K562 (cell line): ENCODE data around the gene TBC1D3B. TPM values are rescaled to one million over a fixed set of nuclear protein-coding genes. Genes with fewer than 3 reads are reported as not detected.

ENCODE experiments used
- DDX20 ChIP-seq: fragments of 450-650 bp; IDR thresholded peaks from 2 replicates; pipeline ENCODE4 v1.6.1; 2016; ENCODE audit warnings: missing genetic modification characterization, low read depth, mild to moderate bottlenecking, missing compliant biosample characterization, moderate library complexity
- KHSRP ChIP-seq: fragments of 450-650 bp; IDR thresholded peaks from 2 replicates; pipeline ENCODE4 v1.6.1; 2017
- RBM39 ChIP-seq: fragments of 200-400 bp; formaldehyde crosslinking; optimal IDR thresholded peaks from 2 replicates; pipeline ENCODE3; 2018; ENCODE audit warnings: low read depth, low read length
- SMARCE1 ChIP-seq: fragments of 450-650 bp; IDR thresholded peaks from 2 replicates; pipeline ENCODE4 v1.7.1; 2016; ENCODE audit warnings: mild to moderate bottlenecking
- SRSF7 ChIP-seq: fragments of 200-400 bp; formaldehyde crosslinking; optimal IDR thresholded peaks from 2 replicates; pipeline ENCODE3; 2017; ENCODE audit warnings: mild to moderate bottlenecking, low read depth, low read length
- polyA plus RNA-seq, 8 experiments: library from polyadenylated mRNA; depleted of rRNA in 4 of 8; stranded (reverse) in 5 of 8; unstranded in 3 of 8; fragments of >200 nt; fragmentation: Nextera tagmentation in 2 of 8; fragmentation: Illumina TruSeq in 1 of 8; extraction: Ambion mirVana in 2 of 8; extraction: Trizol in 1 of 8; gene quantifications; 2 replicates each; pipeline versions ENCODE4 v1.2.1 to v1.2.3, GENCODE V29; 2011 to 2014; ENCODE audit warnings: inconsistent platforms in 1 of 8, missing spikeins in 1 of 8
- total RNA-seq, 7 experiments: library from RNA; depleted of rRNA in 6 of 7; stranded (reverse); fragments of >200 nt in 6 of 7; fragmentation: Illumina TruSeq in 2 of 7; extraction: Trizol in 2 of 7; gene quantifications; 2 replicates each; pipeline versions ENCODE4 v1.2.1 to v1.2.3, GENCODE V29; 2011 to 2021; ENCODE audit warnings: low replicate concordance in 1 of 7
- TF ChIP-seq, protein P1 (sequence below), 2 experiments: fragments of 450-650 bp in 1 of 2; sonication (generic) in 1 of 2; formaldehyde crosslinking in 1 of 2; IDR thresholded peaks; 2 replicates each; pipeline versions ENCODE4 v1.7.1 to v1.9.0; 2016 to 2022; ENCODE audit warnings: inconsistent platforms in 1 of 2, mild to moderate bottlenecking in 1 of 2, missing genetic modification reagents in 1 of 2
- TF ChIP-seq, protein P2 (sequence below): sonication (generic); formaldehyde crosslinking; IDR thresholded peaks from 2 replicates; pipeline ENCODE4 v1.8.0; 2022; ENCODE audit warnings: mild to moderate bottlenecking, missing genetic modification reagents

TBC1D3B gene
- total and polyA plus RNA-seq, 9 of the 15 experiments (the other 6 are each of a cell fraction or from before 2014, with no cell fraction given), result 0.29 to 0.60 TPM; not detected in 7

DNA sequence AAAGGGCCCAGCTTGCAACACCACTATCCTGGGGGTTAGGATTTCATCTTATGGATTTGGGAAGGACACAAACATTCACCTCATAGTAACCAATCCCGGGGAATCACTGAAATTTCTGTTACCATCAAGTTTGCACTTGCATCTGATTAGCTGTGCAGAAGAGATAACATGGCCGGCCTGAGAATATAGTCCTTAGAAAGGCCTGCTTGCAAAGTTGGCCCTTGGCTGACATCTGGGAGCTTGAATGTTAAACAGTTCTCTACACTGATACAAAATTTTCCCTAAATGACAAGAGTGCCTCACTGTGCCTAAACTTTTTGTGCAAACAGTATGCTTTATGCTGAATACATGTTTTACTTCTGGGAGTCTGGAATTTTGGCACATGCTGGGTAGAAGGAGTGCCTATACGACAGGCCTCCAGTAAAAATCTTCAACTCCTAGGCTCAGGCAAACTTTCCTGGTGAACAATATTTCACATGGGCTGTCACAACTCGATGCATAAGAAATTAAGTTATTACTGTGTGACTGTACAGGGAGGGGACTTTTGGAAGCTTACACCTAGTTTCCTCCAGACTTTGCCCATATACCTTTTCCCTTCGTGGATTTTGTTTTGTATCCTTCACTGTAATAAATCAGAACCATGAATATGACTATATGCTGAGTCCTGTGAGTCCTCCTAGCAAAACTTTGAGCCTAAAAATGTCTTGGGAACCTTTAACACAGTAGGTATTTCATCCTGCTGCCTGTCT is 31.3 kb downstream of the TBC1D3B start (continued):
- TF ChIP-seq, protein P1, sequence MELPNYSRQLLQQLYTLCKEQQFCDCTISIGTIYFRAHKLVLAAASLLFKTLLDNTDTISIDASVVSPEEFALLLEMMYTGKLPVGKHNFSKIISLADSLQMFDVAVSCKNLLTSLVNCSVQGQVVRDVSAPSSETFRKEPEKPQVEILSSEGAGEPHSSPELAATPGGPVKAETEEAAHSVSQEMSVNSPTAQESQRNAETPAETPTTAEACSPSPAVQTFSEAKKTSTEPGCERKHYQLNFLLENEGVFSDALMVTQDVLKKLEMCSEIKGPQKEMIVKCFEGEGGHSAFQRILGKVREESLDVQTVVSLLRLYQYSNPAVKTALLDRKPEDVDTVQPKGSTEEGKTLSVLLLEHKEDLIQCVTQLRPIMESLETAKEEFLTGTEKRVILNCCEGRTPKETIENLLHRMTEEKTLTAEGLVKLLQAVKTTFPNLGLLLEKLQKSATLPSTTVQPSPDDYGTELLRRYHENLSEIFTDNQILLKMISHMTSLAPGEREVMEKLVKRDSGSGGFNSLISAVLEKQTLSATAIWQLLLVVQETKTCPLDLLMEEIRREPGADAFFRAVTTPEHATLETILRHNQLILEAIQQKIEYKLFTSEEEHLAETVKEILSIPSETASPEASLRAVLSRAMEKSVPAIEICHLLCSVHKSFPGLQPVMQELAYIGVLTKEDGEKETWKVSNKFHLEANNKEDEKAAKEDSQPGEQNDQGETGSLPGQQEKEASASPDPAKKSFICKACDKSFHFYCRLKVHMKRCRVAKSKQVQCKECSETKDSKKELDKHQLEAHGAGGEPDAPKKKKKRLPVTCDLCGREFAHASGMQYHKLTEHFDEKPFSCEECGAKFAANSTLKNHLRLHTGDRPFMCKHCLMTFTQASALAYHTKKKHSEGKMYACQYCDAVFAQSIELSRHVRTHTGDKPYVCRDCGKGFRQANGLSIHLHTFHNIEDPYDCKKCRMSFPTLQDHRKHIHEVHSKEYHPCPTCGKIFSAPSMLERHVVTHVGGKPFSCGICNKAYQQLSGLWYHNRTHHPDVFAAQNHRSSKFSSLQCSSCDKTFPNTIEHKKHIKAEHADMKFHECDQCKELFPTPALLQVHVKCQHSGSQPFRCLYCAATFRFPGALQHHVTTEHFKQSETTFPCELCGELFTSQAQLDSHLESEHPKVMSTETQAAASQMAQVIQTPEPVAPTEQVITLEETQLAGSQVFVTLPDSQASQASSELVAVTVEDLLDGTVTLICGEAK (IDR thresholded peaks at IDR 0.05), result no peak
- TF ChIP-seq, protein P1 (CRISPR knock-in tag; IDR thresholded peaks at IDR 0.05), result no peak
- TF ChIP-seq SMARCE1, result no peak
- no peak for TF ChIP-seq KHSRP
- TF ChIP-seq, protein P2, sequence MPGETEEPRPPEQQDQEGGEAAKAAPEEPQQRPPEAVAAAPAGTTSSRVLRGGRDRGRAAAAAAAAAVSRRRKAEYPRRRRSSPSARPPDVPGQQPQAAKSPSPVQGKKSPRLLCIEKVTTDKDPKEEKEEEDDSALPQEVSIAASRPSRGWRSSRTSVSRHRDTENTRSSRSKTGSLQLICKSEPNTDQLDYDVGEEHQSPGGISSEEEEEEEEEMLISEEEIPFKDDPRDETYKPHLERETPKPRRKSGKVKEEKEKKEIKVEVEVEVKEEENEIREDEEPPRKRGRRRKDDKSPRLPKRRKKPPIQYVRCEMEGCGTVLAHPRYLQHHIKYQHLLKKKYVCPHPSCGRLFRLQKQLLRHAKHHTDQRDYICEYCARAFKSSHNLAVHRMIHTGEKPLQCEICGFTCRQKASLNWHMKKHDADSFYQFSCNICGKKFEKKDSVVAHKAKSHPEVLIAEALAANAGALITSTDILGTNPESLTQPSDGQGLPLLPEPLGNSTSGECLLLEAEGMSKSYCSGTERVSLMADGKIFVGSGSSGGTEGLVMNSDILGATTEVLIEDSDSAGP (CRISPR knock-in tag), result no peak
- no peak for TF ChIP-seq RBM39
- TF ChIP-seq DDX20 (tag), result no peak
- no peak for TF ChIP-seq SRSF7
